WTC11 (cell line): ENCODE results near the gene ANO4. TPM values are rescaled to one million over a fixed set of nuclear protein-coding genes. Genes with fewer than 3 reads are reported as not detected.

Experiments used
- ATAC-seq: fragments of 200-7000 bp; cut with Tn5 transposase; 2 replicates; pipeline ENCODE4 v1.10.0; 2021; ENCODE audit warnings: mild to moderate bottlenecking, moderate library complexity
- CTCF ChIA-PET: fragments of 300-600 bp; sonication (Branson Sonifier 250); formaldehyde crosslinking; loops from one replicate; lab custom pipeline; 2021; ENCODE audit warnings: antibody characterized with exemption; lab: Charles Lee
- POLR2A ChIA-PET: fragments of 350-600 bp; sonication (Branson Sonifier 250); formaldehyde crosslinking; loops from one replicate; lab custom pipeline; 2021; ENCODE audit warnings: antibody characterized with exemption; lab: Charles Lee
- DNase-seq: peaks from one replicate; pipeline ENCODE4 v3.0.0; 2021; ENCODE audit warnings: low spot score
- H3K27ac Mint-ChIP-seq: 2 replicates; pipeline ENCODE4 v1.8.0; 2021; ENCODE audit warnings: mixed read lengths
- H3K27me3 Mint-ChIP-seq: 2 replicates; pipeline ENCODE4 v1.8.0; 2021; ENCODE audit warnings: low read depth, mild to moderate bottlenecking, moderate library complexity, mixed read lengths
- H3K36me3 Mint-ChIP-seq: 2 replicates; pipeline ENCODE4 v1.8.0; 2021; ENCODE audit warnings: mixed read lengths
- H3K4me1 Mint-ChIP-seq: 2 replicates; pipeline ENCODE4 v1.8.0; 2022; ENCODE audit warnings: mixed read lengths
- H3K4me3 Mint-ChIP-seq: 2 replicates; pipeline ENCODE4 v1.8.0; 2021; ENCODE audit warnings: mild to moderate bottlenecking, moderate library complexity, mixed read lengths
- H3K9me3 Mint-ChIP-seq: 2 replicates; pipeline ENCODE4 v1.8.0; 2021; ENCODE audit warnings: mixed read lengths
- ATF2 ChIP-seq: sonication (generic); formaldehyde crosslinking; IDR thresholded peaks from 2 replicates; pipeline ENCODE4 v1.8.1; 2022; ENCODE audit warnings: low read depth, missing genetic modification reagents, borderline replicate concordance
- CREB1 ChIP-seq: sonication (generic); formaldehyde crosslinking; IDR thresholded peaks from 2 replicates; pipeline ENCODE4 v1.8.0; 2023; ENCODE audit warnings: mild to moderate bottlenecking, missing genetic modification reagents
- CTCF ChIP-seq: fragments of 200-600 bp; IDR thresholded peaks from 2 replicates; pipeline ENCODE4 v1.8.0; 2022; ENCODE audit warnings: antibody characterized with exemption
- E2F1 ChIP-seq: sonication (generic); formaldehyde crosslinking; IDR thresholded peaks from 2 replicates; pipeline ENCODE4 v1.8.0; 2022; ENCODE audit warnings: mild to moderate bottlenecking, missing genetic modification reagents
- ELF4 ChIP-seq: sonication (generic); formaldehyde crosslinking; IDR thresholded peaks from 2 replicates; pipeline ENCODE4 v1.8.1; 2022; ENCODE audit warnings: low read depth, mild to moderate bottlenecking, moderate library complexity, missing genetic modification reagents
- ETV6 ChIP-seq: sonication (generic); formaldehyde crosslinking; IDR thresholded peaks from 2 replicates; pipeline ENCODE4 v1.8.1; 2022; ENCODE audit warnings: mild to moderate bottlenecking, missing genetic modification reagents
- FOXP4 ChIP-seq: sonication (generic); formaldehyde crosslinking; IDR thresholded peaks from 2 replicates; pipeline ENCODE4 v1.8.0; 2022; ENCODE audit warnings: mild to moderate bottlenecking, missing genetic modification reagents
- GRHL2 ChIP-seq: fragments of 250-450 bp; sonication (Bioruptor Pico); IDR thresholded peaks from 2 replicates; pipeline ENCODE4 v1.8.0; 2022; ENCODE audit warnings: mild to moderate bottlenecking, moderate library complexity; ENCODE audit not compliant: insufficient replicate concordance, severe bottlenecking
- MYBL2 ChIP-seq: sonication (generic); formaldehyde crosslinking; IDR thresholded peaks from 2 replicates; pipeline ENCODE4 v1.8.1; 2023; ENCODE audit warnings: mild to moderate bottlenecking, moderate library complexity, missing genetic modification reagents
- NR2C2 ChIP-seq: sonication (generic); formaldehyde crosslinking; IDR thresholded peaks from 2 replicates; pipeline ENCODE4 v1.8.0; 2022; ENCODE audit warnings: mild to moderate bottlenecking, missing genetic modification reagents
- PREB ChIP-seq: sonication (generic); formaldehyde crosslinking; IDR thresholded peaks from 2 replicates; pipeline ENCODE4 v1.8.1; 2022; ENCODE audit warnings: mild to moderate bottlenecking, missing genetic modification reagents, moderate library complexity, borderline replicate concordance
- PRRX2 ChIP-seq: fragments of 250-450 bp; sonication (Bioruptor Pico); IDR thresholded peaks from 2 replicates; pipeline ENCODE4 v1.8.0; 2021; ENCODE audit warnings: mild to moderate bottlenecking
- SMAD4 ChIP-seq: sonication (generic); formaldehyde crosslinking; IDR thresholded peaks from 2 replicates; pipeline ENCODE4 v1.8.0; 2022; ENCODE audit warnings: mild to moderate bottlenecking, missing genetic modification reagents
- ZNF232 ChIP-seq: sonication (generic); formaldehyde crosslinking; IDR thresholded peaks from 2 replicates; pipeline ENCODE4 v1.8.0; 2022; ENCODE audit warnings: mild to moderate bottlenecking, missing genetic modification reagents
- ZNF423 ChIP-seq: fragments of 250-450 bp; sonication (Bioruptor Pico); IDR thresholded peaks from 2 replicates; pipeline ENCODE4 v2.1.2; 2022; ENCODE audit warnings: mild to moderate bottlenecking, moderate library complexity
- total RNA-seq: library from RNA; stranded (reverse); gene quantifications from 3 replicates; pipeline ENCODE4 v1.2.3, GENCODE V29; 2021
- TF ChIP-seq, protein P1 (sequence below): sonication (generic); formaldehyde crosslinking; IDR thresholded peaks from 2 replicates; pipeline ENCODE4 v1.8.1; 2023; ENCODE audit warnings: mild to moderate bottlenecking, missing genetic modification reagents, borderline replicate concordance
- TF ChIP-seq, protein P2 (sequence below): fragments of 250-450 bp; sonication (Bioruptor Pico); IDR thresholded peaks from 2 replicates; pipeline ENCODE4 v2.1.2; 2022; ENCODE audit warnings: mild to moderate bottlenecking, moderate library complexity
- TF ChIP-seq, protein P3 (sequence below): sonication (generic); formaldehyde crosslinking; IDR thresholded peaks from 2 replicates; pipeline ENCODE4 v1.8.1; 2023; ENCODE audit warnings: mild to moderate bottlenecking, missing genetic modification reagents

Gene ANO4
- total RNA-seq, 1 experiment from 2014 or later, result 2.6 TPM

- TF ChIP-seq, protein P1, sequence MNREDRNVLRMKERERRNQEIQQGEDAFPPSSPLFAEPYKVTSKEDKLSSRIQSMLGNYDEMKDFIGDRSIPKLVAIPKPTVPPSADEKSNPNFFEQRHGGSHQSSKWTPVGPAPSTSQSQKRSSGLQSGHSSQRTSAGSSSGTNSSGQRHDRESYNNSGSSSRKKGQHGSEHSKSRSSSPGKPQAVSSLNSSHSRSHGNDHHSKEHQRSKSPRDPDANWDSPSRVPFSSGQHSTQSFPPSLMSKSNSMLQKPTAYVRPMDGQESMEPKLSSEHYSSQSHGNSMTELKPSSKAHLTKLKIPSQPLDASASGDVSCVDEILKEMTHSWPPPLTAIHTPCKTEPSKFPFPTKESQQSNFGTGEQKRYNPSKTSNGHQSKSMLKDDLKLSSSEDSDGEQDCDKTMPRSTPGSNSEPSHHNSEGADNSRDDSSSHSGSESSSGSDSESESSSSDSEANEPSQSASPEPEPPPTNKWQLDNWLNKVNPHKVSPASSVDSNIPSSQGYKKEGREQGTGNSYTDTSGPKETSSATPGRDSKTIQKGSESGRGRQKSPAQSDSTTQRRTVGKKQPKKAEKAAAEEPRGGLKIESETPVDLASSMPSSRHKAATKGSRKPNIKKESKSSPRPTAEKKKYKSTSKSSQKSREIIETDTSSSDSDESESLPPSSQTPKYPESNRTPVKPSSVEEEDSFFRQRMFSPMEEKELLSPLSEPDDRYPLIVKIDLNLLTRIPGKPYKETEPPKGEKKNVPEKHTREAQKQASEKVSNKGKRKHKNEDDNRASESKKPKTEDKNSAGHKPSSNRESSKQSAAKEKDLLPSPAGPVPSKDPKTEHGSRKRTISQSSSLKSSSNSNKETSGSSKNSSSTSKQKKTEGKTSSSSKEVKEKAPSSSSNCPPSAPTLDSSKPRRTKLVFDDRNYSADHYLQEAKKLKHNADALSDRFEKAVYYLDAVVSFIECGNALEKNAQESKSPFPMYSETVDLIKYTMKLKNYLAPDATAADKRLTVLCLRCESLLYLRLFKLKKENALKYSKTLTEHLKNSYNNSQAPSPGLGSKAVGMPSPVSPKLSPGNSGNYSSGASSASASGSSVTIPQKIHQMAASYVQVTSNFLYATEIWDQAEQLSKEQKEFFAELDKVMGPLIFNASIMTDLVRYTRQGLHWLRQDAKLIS (CRISPR knock-in tag), result no peak
- TF ChIP-seq, all 79 proteins: peak for 0
These were observed 232.6 kb downstream of the ANO4 start (continued) for GRCh38 chr12:101027200-101027599.

DNA sequence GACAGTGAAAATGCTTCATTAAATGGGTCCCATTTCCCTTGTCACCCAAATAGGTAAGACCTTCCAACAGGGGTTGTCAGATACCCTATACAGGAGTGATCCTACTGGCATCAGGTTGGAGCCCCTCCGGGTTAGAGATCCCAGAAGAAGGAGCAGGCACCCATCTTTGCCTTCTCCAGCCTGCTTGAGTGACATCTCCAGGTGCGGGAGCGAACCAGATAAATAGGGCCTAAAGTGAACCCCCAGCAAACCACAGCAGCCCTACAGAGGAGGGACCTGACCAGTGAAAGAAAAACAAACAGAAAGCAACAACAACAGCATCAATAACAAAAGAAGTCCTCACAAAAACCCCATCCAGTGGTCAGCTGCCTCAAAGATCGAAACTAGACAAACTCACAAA, 233.2 kb downstream of the ANO4 start:
- ChIA-PET POLR2A (no interaction called here), CTCF (no interaction called here)
- Mint-ChIP-seq H3K27ac (no peak overlapping the region), H3K36me3 (peaks cover 23% of the 10 kb centered on the region), H3K9me3 (peaks cover 44% of the 10 kb centered on the region), H3K4me1 (peaks cover 7% of the 10 kb centered on the region), H3K27me3 (no peaks in the 10 kb centered on the region), H3K4me3 (no peak overlapping the region)
- ATAC-seq, result no peak
- DNase-seq, result no peak
- TF ChIP-seq PREB (no peak), ZNF423 (CRISPR knock-in tag) (no peak), ETV6 (CRISPR knock-in tag) (no peak), CTCF (no peak), SMAD4 (no peak), PRRX2 (no peak), GRHL2 (no peak), ZNF232 (no peak), E2F1 (CRISPR knock-in tag) (no peak)
- TF ChIP-seq, protein P2, sequence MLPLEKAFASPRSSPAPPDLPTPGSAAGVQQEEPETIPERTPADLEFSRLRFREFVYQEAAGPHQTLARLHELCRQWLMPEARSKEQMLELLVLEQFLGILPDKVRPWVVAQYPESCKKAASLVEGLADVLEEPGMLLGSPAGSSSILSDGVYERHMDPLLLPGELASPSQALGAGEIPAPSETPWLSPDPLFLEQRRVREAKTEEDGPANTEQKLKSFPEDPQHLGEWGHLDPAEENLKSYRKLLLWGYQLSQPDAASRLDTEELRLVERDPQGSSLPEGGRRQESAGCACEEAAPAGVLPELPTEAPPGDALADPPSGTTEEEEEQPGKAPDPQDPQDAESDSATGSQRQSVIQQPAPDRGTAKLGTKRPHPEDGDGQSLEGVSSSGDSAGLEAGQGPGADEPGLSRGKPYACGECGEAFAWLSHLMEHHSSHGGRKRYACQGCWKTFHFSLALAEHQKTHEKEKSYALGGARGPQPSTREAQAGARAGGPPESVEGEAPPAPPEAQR (CRISPR knock-in tag), result no peak

DNA sequence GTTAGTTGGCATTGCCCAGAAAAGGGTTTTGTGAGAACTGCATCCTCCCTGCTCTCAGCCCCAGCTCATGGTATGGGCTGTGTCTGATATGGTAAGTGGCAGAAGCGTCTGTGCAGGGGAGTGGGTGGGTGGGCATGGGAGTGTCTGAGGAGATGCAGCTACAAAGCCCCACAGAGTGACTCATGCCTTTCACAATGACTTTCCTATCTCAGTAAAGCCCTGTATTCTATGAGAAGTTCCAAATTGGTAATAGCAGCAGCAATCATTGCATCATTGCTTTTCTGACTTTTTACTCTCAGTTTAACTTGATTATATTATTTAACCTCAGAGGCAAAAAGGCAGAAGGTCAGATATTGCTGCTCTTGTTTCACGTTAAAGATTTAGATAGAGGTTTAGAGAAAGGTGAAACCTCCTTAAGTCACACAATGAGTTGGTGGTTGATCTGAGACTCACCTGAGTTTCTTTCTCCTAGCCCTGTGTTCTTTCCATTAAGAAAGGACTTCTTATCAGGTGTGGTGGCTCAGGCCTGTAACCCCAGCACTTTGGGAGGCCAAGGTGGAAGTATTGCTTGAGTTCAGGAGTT, 243.8 kb downstream of the ANO4 start:
- ChIA-PET POLR2A (no interaction called here), CTCF (interaction anchor here (0.6 kb wide), 1 partner anchor 39 kb away, joined by 4 read pairs; no protein-coding TSS in a partner anchor)
- H3K9me3 Mint-ChIP-seq, result peaks cover 4% of the 10 kb centered on the region; the same call in 1 of the 2 replicates
- no peak for ATAC-seq
- no peak overlapping the region; the same call in 1 of the 2 replicates for H3K27ac Mint-ChIP-seq
- no peak overlapping the region for H3K4me3 Mint-ChIP-seq
- no peaks in the 10 kb centered on the region for H3K36me3 Mint-ChIP-seq
- no peak for DNase-seq
- H3K4me1 Mint-ChIP-seq, result no peaks in the 10 kb centered on the region
- H3K27me3 Mint-ChIP-seq, result no peaks in the 10 kb centered on the region
- TF ChIP-seq FOXP4 (CRISPR knock-in tag), result no peak
- TF ChIP-seq ZNF232, result no peak
- TF ChIP-seq, protein P3, sequence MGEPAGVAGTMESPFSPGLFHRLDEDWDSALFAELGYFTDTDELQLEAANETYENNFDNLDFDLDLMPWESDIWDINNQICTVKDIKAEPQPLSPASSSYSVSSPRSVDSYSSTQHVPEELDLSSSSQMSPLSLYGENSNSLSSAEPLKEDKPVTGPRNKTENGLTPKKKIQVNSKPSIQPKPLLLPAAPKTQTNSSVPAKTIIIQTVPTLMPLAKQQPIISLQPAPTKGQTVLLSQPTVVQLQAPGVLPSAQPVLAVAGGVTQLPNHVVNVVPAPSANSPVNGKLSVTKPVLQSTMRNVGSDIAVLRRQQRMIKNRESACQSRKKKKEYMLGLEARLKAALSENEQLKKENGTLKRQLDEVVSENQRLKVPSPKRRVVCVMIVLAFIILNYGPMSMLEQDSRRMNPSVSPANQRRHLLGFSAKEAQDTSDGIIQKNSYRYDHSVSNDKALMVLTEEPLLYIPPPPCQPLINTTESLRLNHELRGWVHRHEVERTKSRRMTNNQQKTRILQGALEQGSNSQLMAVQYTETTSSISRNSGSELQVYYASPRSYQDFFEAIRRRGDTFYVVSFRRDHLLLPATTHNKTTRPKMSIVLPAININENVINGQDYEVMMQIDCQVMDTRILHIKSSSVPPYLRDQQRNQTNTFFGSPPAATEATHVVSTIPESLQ (CRISPR knock-in tag), result no peak
- no peak for TF ChIP-seq CREB1 (CRISPR knock-in tag)
- no peak for TF ChIP-seq ETV6 (CRISPR knock-in tag)
- no peak for TF ChIP-seq ELF4 (CRISPR knock-in tag)
- no peak for TF ChIP-seq MYBL2 (CRISPR knock-in tag)
- TF ChIP-seq NR2C2 (CRISPR knock-in tag), result no peak
- TF ChIP-seq ATF2 (CRISPR knock-in tag), result no peak
